ENCODE measurements around the gene VPS33B. TPM values are rescaled to one million over a fixed set of nuclear protein-coding genes. Genes with fewer than 3 reads are reported as not detected.

VPS33B gene
- total RNA-seq, 1 donor from 2014 or later, result 9.7 TPM

GRCh38 chr15:91027677-91028076 is 5.3 kb upstream of the VPS33B start:
- no peaks in the 10 kb centered on the region for H3K36me3 Mint-ChIP-seq (ENCODE audit: low read depth, unreplicated experiment)

GRCh38 chr15:91023720-91024119 is 1.3 kb upstream of the VPS33B start:
- Histone ChIP-seq H3K27ac (ENCODE audit: low read depth, low read length) (no peak overlapping the region), H4K20me1 (ENCODE audit: insufficient read depth, low read length) (no peaks in the 10 kb centered on the region), H3K27me3 (ENCODE audit: insufficient read depth, low read length) (no peaks in the 10 kb centered on the region), H3K4me2 (ENCODE audit: low read length) (no peak overlapping the region), H3K4me3 (ENCODE audit: insufficient read depth, low read depth, low read length) (no peak overlapping the region), H3K4me1 (ENCODE audit: insufficient read depth, low read length) (peaks cover 7% of the 10 kb centered on the region), H2AFZ (ENCODE audit: low read depth, low read length) (no peak overlapping the region), H3K36me3 (ENCODE audit: insufficient read depth, low read length) (no peaks in the 10 kb centered on the region), H3K9me3 (ENCODE audit: insufficient read depth, low read depth, low read length) (no peaks in the 10 kb centered on the region), H3K79me2 (ENCODE audit: insufficient read depth, low read length) (peaks cover 33% of the 10 kb centered on the region), H3K9ac (ENCODE audit: low read length) (no peak overlapping the region)
- peaks cover 13% of the 10 kb centered on the region for H3K4me1 Mint-ChIP-seq (ENCODE audit: low read depth, unreplicated experiment)
- no peaks in the 10 kb centered on the region for H3K36me3 Mint-ChIP-seq (ENCODE audit: low read depth, unreplicated experiment)
- no peak overlapping the region for H3K27ac Mint-ChIP-seq (ENCODE audit: unreplicated experiment)
- TF ChIP-seq EZH2 (IDR thresholded peaks at IDR 0.05; ENCODE audit: insufficient read depth, low read length) (no peak), CTCF (IDR thresholded peaks at IDR 0.05; ENCODE audit: insufficient read depth, low read depth, low read length) (no peak)
- H3K27me3 Mint-ChIP-seq (ENCODE audit: low read depth, unreplicated experiment), result no peaks in the 10 kb centered on the region
- FAIRE-seq (no peak), DNase-seq (ENCODE audit: low read depth) (no peak)
- no peak overlapping the region for H3K4me3 Mint-ChIP-seq (ENCODE audit: unreplicated experiment)
- no peaks in the 10 kb centered on the region for H3K9me3 Mint-ChIP-seq (ENCODE audit: unreplicated experiment)

More at GRCh38 chr15:91027677-91028076, 5.3 kb upstream of the VPS33B start:
- H3K9ac ChIP-seq (ENCODE audit: low read length), result no peak overlapping the region
- no peaks in the 10 kb centered on the region for H3K79me2 ChIP-seq (ENCODE audit: insufficient read depth, low read length)
- no peaks in the 10 kb centered on the region for H3K27me3 ChIP-seq (ENCODE audit: insufficient read depth, low read length)
- H3K9me3 Mint-ChIP-seq (ENCODE audit: unreplicated experiment), result no peaks in the 10 kb centered on the region
- H3K9me3 ChIP-seq (ENCODE audit: insufficient read depth, low read depth, low read length), result no peaks in the 10 kb centered on the region
- TF ChIP-seq CTCF (IDR thresholded peaks at IDR 0.05; ENCODE audit: insufficient read depth, low read depth, low read length) (no peak), EZH2 (IDR thresholded peaks at IDR 0.05; ENCODE audit: insufficient read depth, low read length) (no peak)
- FAIRE-seq (no peak), DNase-seq (ENCODE audit: low read depth) (no peak)
- H3K4me2 ChIP-seq (ENCODE audit: low read length), result no peak overlapping the region
- no peaks in the 10 kb centered on the region for H3K36me3 ChIP-seq (ENCODE audit: insufficient read depth, low read length)
- H3K27ac Mint-ChIP-seq (ENCODE audit: unreplicated experiment), result no peak overlapping the region
- H3K4me3 ChIP-seq (ENCODE audit: insufficient read depth, low read depth, low read length), result no peak overlapping the region
- no peak overlapping the region for H2AFZ ChIP-seq (ENCODE audit: low read depth, low read length)
- H3K4me1 Mint-ChIP-seq (ENCODE audit: low read depth, unreplicated experiment), result no peaks in the 10 kb centered on the region
- no peak overlapping the region for H3K4me3 Mint-ChIP-seq (ENCODE audit: unreplicated experiment)
- H3K4me1 ChIP-seq (ENCODE audit: insufficient read depth, low read length), result no peaks in the 10 kb centered on the region
- H3K27ac ChIP-seq (ENCODE audit: low read depth, low read length), result no peak overlapping the region
- H4K20me1 ChIP-seq (ENCODE audit: insufficient read depth, low read length), result no peaks in the 10 kb centered on the region
- peaks cover 2% of the 10 kb centered on the region for H3K27me3 Mint-ChIP-seq (ENCODE audit: low read depth, unreplicated experiment)

DNA sequence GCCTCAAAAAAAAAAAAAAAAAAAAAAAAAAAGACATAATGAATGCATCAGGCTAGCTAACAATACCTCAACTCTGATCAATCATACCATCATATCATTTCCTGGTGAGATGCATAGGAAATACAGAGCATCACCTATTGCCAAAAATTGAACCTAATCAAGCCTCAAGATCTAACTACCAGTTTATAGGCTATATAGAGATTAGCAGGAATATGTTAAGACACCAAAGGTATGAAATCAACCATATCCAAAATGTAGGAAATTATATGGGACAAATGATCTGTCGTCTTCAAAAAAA is 387 bp upstream of the VPS33B start:
- peaks cover 14% of the 10 kb centered on the region for H3K4me1 Mint-ChIP-seq (ENCODE audit: low read depth, unreplicated experiment)
- no peaks in the 10 kb centered on the region for H3K27me3 ChIP-seq (ENCODE audit: insufficient read depth, low read length)
- FAIRE-seq (no peak), DNase-seq (ENCODE audit: low read depth) (no peak)
- peaks cover 7% of the 10 kb centered on the region for H4K20me1 ChIP-seq (ENCODE audit: insufficient read depth, low read length)
- peaks cover 4% of the 10 kb centered on the region for H3K36me3 Mint-ChIP-seq (ENCODE audit: low read depth, unreplicated experiment)
- no peaks in the 10 kb centered on the region for H3K9me3 ChIP-seq (ENCODE audit: insufficient read depth, low read depth, low read length)
- H3K27me3 Mint-ChIP-seq (ENCODE audit: low read depth, unreplicated experiment), result no peaks in the 10 kb centered on the region
- H3K27ac Mint-ChIP-seq (ENCODE audit: unreplicated experiment), result no peak overlapping the region
- peaks cover 42% of the 10 kb centered on the region for H3K79me2 ChIP-seq (ENCODE audit: insufficient read depth, low read length)
- H3K27ac ChIP-seq (ENCODE audit: low read depth, low read length), result peak overlapping the region; percentile 70
- no peaks in the 10 kb centered on the region for H3K9me3 Mint-ChIP-seq (ENCODE audit: unreplicated experiment)
- H3K4me2 ChIP-seq (ENCODE audit: low read length), result peak overlapping the region; percentile 94
- TF ChIP-seq CTCF (IDR thresholded peaks at IDR 0.05; ENCODE audit: insufficient read depth, low read depth, low read length), result no peak
- no peak for TF ChIP-seq EZH2 (IDR thresholded peaks at IDR 0.05; ENCODE audit: insufficient read depth, low read length)
- peak overlapping the region; percentile 97 for H3K4me3 ChIP-seq (ENCODE audit: insufficient read depth, low read depth, low read length)
- no peaks in the 10 kb centered on the region for H3K36me3 ChIP-seq (ENCODE audit: insufficient read depth, low read length)
- peaks cover 7% of the 10 kb centered on the region for H3K4me1 ChIP-seq (ENCODE audit: insufficient read depth, low read length)
- H3K9ac ChIP-seq (ENCODE audit: low read length), result peak overlapping the region; percentile 89
- peak overlapping the region; percentile 96 for H3K4me3 Mint-ChIP-seq (ENCODE audit: unreplicated experiment)
- peak overlapping the region; percentile 94 for H2AFZ ChIP-seq (ENCODE audit: low read depth, low read length)
